HG03159 (cell line): ENCODE results near the gene NUBP2.

Source experiments
- ATAC-seq: cut with Tn5 transposase; IDR thresholded peaks from one replicate; pipeline ENCODE4 v1.9.1; 2021; ENCODE audit warnings: mild to moderate bottlenecking, moderate library complexity; ENCODE audit not compliant: unreplicated experiment

The NUBP2 gene

GRCh38 chr16:1757714-1758461 is 24.9 kb upstream of the NUBP2 start:
- no peak for ATAC-seq

GRCh38 chr16:1758923-1759322 is 23.8 kb upstream of the NUBP2 start:
- ATAC-seq = no peak

GRCh38 chr16:1759511-1759910 is 23.2 kb upstream of the NUBP2 start:
- no peak for ATAC-seq

- ATAC-seq = no peak
These were observed 21.8 kb upstream of the NUBP2 start for GRCh38 chr16:1760911-1761310.

GRCh38 chr16:1761751-1762150 is 21.0 kb upstream of the NUBP2 start:
- ATAC-seq = no peak

- no peak for ATAC-seq
These were observed 20.4 kb upstream of the NUBP2 start for GRCh38 chr16:1762196-1762878.

- ATAC-seq = no peak
These were observed 19.8 kb upstream of the NUBP2 start for GRCh38 chr16:1762879-1763520.

- ATAC-seq = no peak
These were observed 18.9 kb upstream of the NUBP2 start for GRCh38 chr16:1763521-1764511.

- no peak for ATAC-seq
These were observed 17.8 kb upstream of the NUBP2 start for GRCh38 chr16:1764971-1765370.

- ATAC-seq = no peak
These were observed 16.9 kb upstream of the NUBP2 start for GRCh38 chr16:1765826-1766225.

GRCh38 chr16:1766231-1766630 is 16.5 kb upstream of the NUBP2 start:
- ATAC-seq = no peak

- ATAC-seq = no peak
These were observed 16.1 kb upstream of the NUBP2 start for GRCh38 chr16:1766701-1767100.

GRCh38 chr16:1767116-1767994 is 15.4 kb upstream of the NUBP2 start:
- ATAC-seq = no peak

- ATAC-seq = no peak
These were observed 14.5 kb upstream of the NUBP2 start for GRCh38 chr16:1768061-1768766.

- no peak for ATAC-seq
These were observed 13.9 kb upstream of the NUBP2 start for GRCh38 chr16:1768767-1769401.

GRCh38 chr16:1769402-1770300 is 13.1 kb upstream of the NUBP2 start:
- no peak for ATAC-seq

- ATAC-seq = no peak
These were observed 12.2 kb upstream of the NUBP2 start for GRCh38 chr16:1770328-1771187.
